ENCODE measurements around the gene ELAVL1.
A peak's percentile ranks its signal among the peaks of the same experiment; 100 is the strongest.
"Not testable (repeated sequence)": the region's sequence is repeated elsewhere in the genome, so short reads cannot be mapped to it uniquely, and the experiment has no call there.

ELAVL1 gene

DNA sequence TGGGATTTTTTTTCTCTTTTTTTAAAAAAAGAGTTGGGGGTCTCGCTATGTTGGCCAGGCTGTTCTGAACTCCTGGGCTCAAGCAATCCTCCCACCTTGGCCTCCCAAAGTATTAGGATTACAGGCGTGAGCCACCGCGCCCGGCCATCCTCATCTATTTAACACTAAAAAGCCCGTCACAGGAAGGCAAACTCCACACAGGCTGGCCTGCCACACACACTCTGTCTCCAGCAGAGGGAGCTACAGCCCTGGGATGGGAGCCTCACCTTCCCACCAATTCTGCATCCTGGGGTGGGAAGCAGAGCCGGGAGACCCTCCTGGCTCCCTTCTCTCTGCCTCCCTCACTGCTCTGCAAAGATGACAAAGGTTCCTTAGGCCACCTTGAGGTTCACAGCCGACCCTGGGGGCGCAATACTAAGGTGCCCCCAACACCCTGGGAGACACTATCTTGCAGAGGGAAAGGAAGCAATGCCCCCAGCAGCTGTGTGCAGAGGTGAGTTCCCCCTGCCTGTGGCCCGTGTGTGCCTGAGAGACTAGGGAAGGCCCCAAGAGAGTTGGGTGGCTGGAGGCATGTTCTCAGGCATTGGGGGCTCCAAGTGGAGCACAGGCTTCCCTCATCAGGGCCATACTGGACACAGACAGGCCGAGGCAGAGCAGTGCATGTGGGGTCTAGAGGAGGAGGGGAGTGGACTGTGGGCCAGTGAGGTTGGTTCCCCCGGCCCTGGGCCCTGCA lies 34.6 kb downstream of the ELAVL1 start:
- no peak for DNase-seq (ENCODE audit: extremely low read depth in 1 of 2, low read depth in 1 of 2)

- DNase-seq (ENCODE audit: extremely low read depth in 1 of 2, low read depth in 1 of 2), result no peak
Observed at GRCh38 chr19:7969555-7969939, 35.9 kb downstream of the ELAVL1 start.

DNA sequence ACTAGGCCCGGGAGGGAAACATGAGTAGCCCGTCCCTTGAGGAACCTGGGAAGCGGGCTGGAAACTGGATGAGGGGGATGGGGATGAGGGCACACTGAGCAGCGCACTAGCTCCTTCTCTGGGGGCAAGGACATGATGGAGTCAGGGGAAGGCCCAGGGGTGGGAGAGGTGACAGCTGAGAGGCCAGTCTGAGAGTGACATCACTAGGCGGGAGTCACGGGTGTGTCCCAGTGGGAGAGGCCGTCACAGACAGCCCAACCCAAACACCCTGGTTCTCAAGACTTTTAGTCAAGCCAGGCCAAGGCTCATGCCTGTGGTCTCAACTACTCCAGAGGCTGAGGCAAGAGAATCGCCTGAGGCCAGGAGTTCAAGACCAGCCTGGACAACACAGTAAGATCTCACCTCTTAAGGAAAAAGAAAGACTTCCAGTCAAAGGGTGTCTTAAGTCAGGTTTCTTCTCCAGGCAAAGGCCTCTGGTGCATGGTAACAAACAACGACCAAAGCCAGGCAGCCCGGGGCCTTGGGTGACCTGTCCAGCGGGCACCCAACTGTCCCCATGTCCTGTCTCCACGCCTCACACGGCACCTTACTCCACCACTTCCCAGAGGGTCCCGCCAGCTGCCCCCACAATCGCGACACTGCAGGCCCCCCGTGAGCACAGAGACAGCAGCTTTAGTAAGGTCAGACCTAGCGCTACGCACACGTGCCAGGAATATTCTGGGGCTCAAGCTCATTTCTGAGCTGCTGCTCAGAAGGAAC lies 36.5 kb downstream of the ELAVL1 start:
- no peak for DNase-seq (ENCODE audit: extremely low read depth in 1 of 2, low read depth in 1 of 2)

- no peak for DNase-seq (ENCODE audit: extremely low read depth in 1 of 2, low read depth in 1 of 2)
Observed at GRCh38 chr19:7968008-7968795, 37.2 kb downstream of the ELAVL1 start.

GRCh38 chr19:7965921-7966665 lies 39.3 kb downstream of the ELAVL1 start:
- DNase-seq (ENCODE audit: extremely low read depth in 1 of 2, low read depth in 1 of 2), result no peak

GRCh38 chr19:7965259-7965841 lies 40.1 kb downstream of the ELAVL1 start:
- DNase-seq (ENCODE audit: extremely low read depth in 1 of 2, low read depth in 1 of 2), result no peak

DNA sequence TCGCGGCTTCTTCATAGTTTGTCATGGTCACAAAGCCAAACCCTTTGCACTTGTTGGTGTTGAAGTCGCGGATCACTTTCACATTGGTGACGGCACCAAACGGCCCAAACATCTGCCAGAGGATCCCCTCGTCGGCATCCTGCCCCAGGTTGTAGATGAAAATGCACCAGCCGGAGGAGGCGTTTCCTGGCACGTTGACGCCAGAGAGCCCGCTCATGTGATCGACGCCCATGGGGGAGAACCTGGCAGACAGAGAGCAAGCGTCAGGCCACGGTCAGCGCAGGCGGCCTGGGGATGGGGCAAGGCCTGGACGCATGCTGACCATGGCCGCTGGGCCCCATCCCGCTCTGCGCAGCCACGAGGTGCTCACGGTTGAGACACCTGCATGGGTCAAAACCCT lies 41.9 kb downstream of the ELAVL1 start:
- no peak for DNase-seq (ENCODE audit: extremely low read depth in 1 of 2, low read depth in 1 of 2)

DNA sequence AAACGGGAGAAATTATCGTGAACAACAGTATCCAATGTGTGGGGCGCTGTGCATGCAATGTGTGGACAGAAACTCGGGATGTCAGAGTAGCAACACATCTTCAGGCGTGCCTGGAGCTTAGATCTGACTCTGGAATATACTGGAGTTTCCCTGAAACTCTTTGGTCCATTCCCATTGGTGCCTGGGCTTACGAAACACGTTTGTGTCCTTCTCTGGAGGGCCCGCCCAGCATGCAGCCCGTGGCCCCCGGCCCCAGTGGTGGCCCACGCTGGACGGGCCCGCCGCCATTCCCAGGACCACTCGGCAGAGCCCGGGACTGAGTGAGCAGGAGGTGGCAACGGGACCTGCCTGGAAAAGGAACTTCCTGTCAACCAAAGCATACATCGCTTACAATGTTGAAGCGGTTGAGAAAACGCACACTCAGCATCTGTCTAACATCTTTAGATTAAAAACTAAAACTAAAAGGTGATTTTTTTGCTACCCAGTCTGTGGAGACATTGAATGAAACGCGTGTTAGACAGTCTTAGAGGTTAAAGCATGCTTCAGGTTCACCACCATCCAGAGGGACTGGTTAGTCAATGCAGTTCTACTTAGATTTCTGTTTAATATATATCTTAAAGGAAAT lies 42.7 kb downstream of the ELAVL1 start:
- no peak for DNase-seq (ENCODE audit: extremely low read depth in 1 of 2, low read depth in 1 of 2)

DNA sequence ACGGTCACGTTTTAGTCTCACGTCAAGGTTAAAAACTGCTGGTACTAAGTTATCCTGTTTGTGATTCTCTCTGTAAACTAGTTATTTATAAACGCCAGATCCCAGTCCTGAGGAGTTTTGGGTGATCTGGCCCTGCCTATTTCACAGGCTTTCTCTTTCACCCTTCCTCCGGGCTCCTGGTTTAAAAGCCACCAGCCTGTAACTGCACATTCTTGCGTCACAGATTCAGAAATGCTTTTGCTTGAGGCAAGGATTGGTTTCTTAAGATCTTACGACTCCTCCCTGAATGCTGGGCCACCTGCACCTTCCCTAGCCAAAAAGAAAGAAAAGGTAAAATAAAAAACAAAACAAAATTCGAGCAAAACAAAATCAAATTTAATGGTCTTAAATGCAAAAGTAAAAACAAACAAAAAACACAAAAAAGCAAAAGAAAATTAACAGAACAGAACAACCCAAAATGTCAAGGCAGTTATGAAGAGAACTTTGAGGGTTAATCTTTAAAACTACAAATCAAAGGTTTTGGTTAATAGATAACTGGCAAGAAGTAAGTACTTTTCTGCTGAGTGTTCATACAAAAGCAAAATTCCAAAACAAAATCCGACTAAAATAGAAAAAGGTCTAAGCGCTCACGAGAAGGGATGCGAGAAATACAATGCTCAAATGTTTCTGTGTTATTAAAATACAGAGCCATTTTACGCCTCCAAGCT lies 43.4 kb downstream of the ELAVL1 start:
- DNase-seq (ENCODE audit: extremely low read depth in 1 of 2, low read depth in 1 of 2), result no peak

DNA sequence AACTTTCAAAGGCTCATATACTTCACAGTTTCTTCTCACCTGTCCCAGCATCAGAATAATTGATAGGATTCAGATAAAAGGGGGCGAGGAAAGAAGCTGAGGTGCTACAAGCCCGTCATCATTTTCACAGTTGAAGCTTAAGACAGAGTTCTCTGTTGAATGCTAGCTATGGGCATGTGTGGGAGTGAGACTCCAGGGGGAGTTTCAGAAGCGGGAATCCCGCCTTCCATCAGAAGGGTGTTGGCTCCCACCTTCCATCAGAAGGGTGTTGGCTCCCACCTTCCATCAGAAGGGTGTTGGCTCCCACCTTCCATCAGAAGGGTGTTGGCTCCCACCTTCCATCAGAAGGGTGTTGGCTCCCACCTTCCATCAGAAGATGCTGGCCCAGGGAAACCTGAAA lies 44.4 kb downstream of the ELAVL1 start:
- not testable (repeated sequence) for DNase-seq (ENCODE audit: extremely low read depth in 1 of 2, low read depth in 1 of 2)

DNA sequence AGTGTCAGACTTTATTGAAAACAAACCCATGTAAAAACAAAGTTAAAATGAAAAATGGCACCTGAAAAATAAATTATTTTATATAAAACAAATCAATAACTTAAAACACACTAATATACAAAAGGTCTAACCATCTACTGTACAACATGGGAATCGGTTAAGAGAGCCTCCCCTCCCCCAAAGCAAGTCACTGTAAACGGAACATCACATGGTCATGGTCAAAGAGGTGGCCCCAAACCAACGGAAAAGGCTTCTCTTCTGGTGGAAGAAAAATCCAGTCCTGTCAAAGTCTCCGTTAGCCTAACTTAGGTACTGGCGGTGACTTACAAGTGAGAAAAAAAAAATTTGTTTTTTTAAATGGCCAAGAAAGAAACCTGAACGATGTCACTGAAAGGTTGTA lies 46.2 kb downstream of the ELAVL1 start:
- no peak for DNase-seq (ENCODE audit: extremely low read depth in 1 of 2, low read depth in 1 of 2)

GRCh38 chr19:7955696-7956095 lies 49.7 kb downstream of the ELAVL1 start:
- no peak for DNase-seq (ENCODE audit: extremely low read depth in 1 of 2, low read depth in 1 of 2)

- no peak for DNase-seq (ENCODE audit: extremely low read depth in 1 of 2, low read depth in 1 of 2)
Observed at GRCh38 chr19:7953576-7953975, 51.9 kb downstream of the ELAVL1 start.

GRCh38 chr19:7953060-7953459 lies 52.4 kb downstream of the ELAVL1 start:
- DNase-seq (ENCODE audit: extremely low read depth in 1 of 2, low read depth in 1 of 2), result no peak

GRCh38 chr19:7947939-7948338 lies 57.5 kb downstream of the ELAVL1 start:
- no peak for DNase-seq (ENCODE audit: extremely low read depth in 1 of 2, low read depth in 1 of 2)

DNA sequence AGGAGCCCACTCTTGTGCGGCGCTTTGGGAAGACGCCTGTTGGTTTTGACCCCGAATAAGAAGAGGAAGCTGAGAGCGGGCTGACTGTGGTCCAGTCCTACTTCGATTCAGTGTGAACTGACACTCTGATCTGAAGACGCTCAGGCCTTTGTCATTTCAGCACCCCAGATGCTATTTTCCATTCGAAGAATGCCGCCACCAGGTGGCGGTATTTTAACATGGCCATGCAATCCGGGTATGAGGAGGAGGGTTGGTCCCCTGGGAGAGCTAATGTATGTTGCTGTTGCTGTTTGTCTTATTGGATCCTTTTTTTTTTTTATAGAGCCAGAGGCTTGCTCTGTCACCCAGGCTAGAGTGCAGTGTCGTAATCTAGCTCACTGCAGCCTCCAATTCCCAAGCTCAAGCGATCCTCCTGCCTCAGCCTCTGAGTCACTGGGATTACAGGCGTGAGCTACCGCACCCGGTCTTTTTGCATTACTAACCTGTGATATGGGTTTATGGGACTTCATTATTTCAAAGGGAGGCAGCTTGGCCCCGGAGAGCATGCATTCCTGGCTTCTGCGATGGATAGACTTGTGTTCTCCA lies 61.2 kb downstream of the ELAVL1 start:
- peak; percentile 40 to 74 for DNase-seq (ENCODE audit: extremely low read depth in 1 of 2, low read depth in 1 of 2)

DNA sequence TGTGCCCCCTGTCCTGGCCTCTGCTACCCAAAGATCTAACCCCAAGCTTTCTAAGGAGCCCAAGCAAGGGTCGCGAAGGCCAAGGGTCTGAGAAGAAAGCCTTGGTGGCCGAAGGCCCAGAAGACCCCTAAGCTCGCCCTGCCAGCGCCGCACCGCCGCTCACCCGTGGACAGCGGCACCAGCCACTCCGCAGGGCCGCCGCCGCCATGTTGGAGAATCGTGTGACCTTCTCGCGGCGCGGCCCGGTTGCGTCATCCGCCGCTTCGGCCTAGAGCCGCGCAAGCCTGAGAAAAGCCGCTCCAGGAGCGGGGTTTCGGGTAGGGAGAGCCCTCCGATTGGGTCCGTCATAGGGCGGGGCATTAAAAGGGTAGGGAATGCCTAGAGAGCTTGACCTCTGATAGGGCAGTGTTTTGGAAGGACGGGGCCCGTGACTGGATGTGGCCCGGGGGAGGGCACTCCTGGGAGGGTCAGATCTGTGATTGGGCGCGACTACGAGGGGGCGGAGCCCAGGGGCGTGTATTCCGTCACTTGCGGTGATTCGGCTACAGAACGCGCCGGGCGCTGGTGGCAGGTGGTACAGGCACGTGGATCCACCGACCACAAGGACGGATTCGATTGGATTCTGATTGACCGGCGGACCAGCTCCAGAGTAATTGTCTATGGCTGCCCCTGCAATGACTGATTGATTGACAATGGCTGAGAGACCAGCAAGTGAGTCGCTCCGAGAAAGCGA lies 61.8 kb downstream of the ELAVL1 start, which contains the start of gene TIMM44:
TSS of gene TIMM44 (minus strand) at position 223 of the 733 bp plus-strand sequence. CDS start at position 208, 15 bp downstream.
- peak; percentile 95 for DNase-seq (ENCODE audit: extremely low read depth in 1 of 2, low read depth in 1 of 2)

DNA sequence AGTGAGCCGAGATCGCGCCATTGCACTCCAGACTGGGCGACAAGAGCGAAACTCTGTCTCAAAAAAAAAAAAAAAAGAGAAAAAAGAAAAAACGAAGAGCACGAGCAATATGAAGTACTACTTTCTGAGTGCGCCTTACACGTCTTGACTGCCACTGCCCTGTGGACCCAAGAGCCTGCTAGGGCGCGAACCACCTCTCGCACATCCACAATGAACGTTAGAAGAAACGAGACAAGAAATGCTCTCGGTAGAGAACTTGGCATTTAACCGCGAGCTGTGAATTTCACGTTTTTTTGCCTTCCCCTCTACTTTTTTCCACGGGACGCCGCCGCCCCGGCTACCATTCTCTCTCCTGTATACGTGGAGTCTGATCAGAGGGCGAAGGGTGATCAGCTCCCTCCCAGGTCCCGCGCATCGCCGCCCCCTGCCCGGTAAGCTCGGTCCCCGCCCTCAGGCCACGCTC lies 62.4 kb downstream of the ELAVL1 start:
- DNase-seq (ENCODE audit: extremely low read depth in 1 of 2, low read depth in 1 of 2), result no peak

All from activated CD8-positive, alpha-beta memory T cell treated with anti-CD3 and anti-CD28 coated beads for 1 hour (primary cell).